ENCODE results near the gene ELL2. TPM values are rescaled to one million over a fixed set of nuclear protein-coding genes. Genes with fewer than 3 reads are reported as not detected.

ELL2 gene
- polyA plus RNA-seq, 3 donors = 3.1 to 8.1 (median 5.8) TPM

DNA sequence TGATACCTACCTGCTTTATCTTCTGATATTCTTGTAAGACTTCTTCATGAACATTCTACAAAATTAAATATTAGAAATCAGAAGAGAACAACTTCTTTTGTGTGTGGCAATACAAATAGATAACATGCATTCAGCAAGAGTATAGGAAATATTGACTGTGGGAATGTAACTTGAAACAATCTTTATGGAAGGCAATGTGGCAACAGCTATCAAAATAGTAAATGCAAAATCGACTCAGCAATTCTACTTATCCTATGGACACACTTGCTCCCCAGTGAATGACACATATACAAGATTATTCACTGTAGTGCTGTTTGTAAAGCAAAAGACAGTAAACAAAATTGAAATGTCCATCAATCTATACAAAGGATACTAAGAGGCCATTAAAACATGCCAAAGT lies 72.6 kb downstream of the ELL2 start:
- no peak overlapping the region for H3K4me3 Mint-ChIP-seq
- H3K9me3 Mint-ChIP-seq = no peaks in the 10 kb centered on the region
- no peak overlapping the region for H3K27ac Mint-ChIP-seq

DNA sequence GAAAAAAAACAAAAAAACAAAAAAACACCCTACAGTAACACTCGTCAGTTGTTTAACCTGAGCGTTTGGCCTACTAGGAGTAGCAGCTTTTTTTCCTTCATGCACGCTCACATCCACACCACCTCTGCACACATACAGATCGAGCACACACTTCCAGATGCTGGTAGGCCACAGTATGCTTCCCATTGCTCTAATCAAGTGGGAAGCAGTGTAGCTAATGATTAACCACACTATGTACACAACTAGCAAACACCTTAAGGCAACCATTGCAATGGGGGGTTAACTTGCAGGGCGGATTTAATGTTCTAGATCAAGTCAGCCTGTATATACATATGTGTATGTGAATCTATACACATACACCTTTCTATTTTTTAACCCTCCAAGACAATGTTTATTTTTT lies 73.7 kb downstream of the ELL2 start:
- Mint-ChIP-seq H3K27me3 (ENCODE audit: low read depth in 3 of 3) (no peaks in the 10 kb centered on the region), H3K4me3 (no peak overlapping the region), H3K36me3 (peaks cover 35% of the 10 kb centered on the region in 2 donors), H3K9me3 (no peaks in the 10 kb centered on the region), H3K4me1 (peaks cover 20% of the 10 kb centered on the region), H3K27ac (no peak overlapping the region)
- H3K4me3 ChIP-seq (replicated peaks in 1 of 3; ENCODE audit: low read depth in 2 of 3, low read length in 3 of 3) = no peak overlapping the region
- peaks cover 10 to 16% of the 10 kb centered on the region in 2 donors for H3K4me1 ChIP-seq (ENCODE audit: control insufficient read depth in 1 of 2, insufficient read depth in 2 of 2, low read length in 2 of 2)
- peaks cover 9 to 31% of the 10 kb centered on the region in 2 donors for H3K36me3 ChIP-seq (replicated peaks in 1 of 2; ENCODE audit: control insufficient read depth in 1 of 2, insufficient read depth in 2 of 2, low read length in 2 of 2)
- H4K20me1 ChIP-seq (ENCODE audit: insufficient read depth, low read length) = no peaks in the 10 kb centered on the region
- intact Hi-C loops (cut with micrococcal nuclease) = no loop called here
- WGBS (ENCODE audit: insufficient coverage) = no CpG with 5 or more reads among the region's 5 CpGs
- no peak overlapping the region for H3K9ac ChIP-seq (ENCODE audit: insufficient read depth, low read length, poor library complexity, severe bottlenecking)
- no peak overlapping the region for H2AFZ ChIP-seq (ENCODE audit: insufficient read depth, low read depth, low read length, poor library complexity, severe bottlenecking)
- H3K79me2 ChIP-seq (ENCODE audit: insufficient read depth, low read length) = no peaks in the 10 kb centered on the region
- no peak overlapping the region for H3K4me2 ChIP-seq (replicated peaks; ENCODE audit: extremely low read depth, low read length, poor library complexity, severe bottlenecking)
- no peaks in the 10 kb centered on the region for H3K9me3 ChIP-seq (replicated peaks in 1 of 2; ENCODE audit: control insufficient read depth in 1 of 2, insufficient read depth in 1 of 2, low read length in 2 of 2)
- H3K27ac ChIP-seq (ENCODE audit: low read depth in 1 of 2, low read length in 2 of 2) = no peak overlapping the region
- DNase-seq = no peak
- TF ChIP-seq, protein P1, sequence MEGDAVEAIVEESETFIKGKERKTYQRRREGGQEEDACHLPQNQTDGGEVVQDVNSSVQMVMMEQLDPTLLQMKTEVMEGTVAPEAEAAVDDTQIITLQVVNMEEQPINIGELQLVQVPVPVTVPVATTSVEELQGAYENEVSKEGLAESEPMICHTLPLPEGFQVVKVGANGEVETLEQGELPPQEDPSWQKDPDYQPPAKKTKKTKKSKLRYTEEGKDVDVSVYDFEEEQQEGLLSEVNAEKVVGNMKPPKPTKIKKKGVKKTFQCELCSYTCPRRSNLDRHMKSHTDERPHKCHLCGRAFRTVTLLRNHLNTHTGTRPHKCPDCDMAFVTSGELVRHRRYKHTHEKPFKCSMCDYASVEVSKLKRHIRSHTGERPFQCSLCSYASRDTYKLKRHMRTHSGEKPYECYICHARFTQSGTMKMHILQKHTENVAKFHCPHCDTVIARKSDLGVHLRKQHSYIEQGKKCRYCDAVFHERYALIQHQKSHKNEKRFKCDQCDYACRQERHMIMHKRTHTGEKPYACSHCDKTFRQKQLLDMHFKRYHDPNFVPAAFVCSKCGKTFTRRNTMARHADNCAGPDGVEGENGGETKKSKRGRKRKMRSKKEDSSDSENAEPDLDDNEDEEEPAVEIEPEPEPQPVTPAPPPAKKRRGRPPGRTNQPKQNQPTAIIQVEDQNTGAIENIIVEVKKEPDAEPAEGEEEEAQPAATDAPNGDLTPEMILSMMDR (IDR thresholded peaks at IDR 0.05) = no peak
- H3K27me3 ChIP-seq (ENCODE audit: control insufficient read depth in 2 of 2, insufficient read depth in 2 of 2, low read length in 2 of 2) = no peaks in the 10 kb centered on the region

More for the DNA sequence above, 72.6 kb downstream of the ELL2 start:
- H3K4me1 Mint-ChIP-seq = peaks cover 12% of the 10 kb centered on the region
- H3K79me2 ChIP-seq (ENCODE audit: insufficient read depth, low read length) = no peaks in the 10 kb centered on the region
- H3K27me3 Mint-ChIP-seq (ENCODE audit: low read depth in 3 of 3) = no peaks in the 10 kb centered on the region
- no peak overlapping the region for H3K9ac ChIP-seq (ENCODE audit: insufficient read depth, low read length, poor library complexity, severe bottlenecking)
- no peak overlapping the region for H3K4me2 ChIP-seq (replicated peaks; ENCODE audit: extremely low read depth, low read length, poor library complexity, severe bottlenecking)
- TF ChIP-seq, protein P1 (IDR thresholded peaks at IDR 0.05) = no peak
- no peak overlapping the region for H3K4me3 ChIP-seq (replicated peaks in 1 of 3; ENCODE audit: low read depth in 2 of 3, low read length in 3 of 3)
- no peak for DNase-seq
- H3K27me3 ChIP-seq (ENCODE audit: control insufficient read depth in 2 of 2, insufficient read depth in 2 of 2, low read length in 2 of 2) = no peaks in the 10 kb centered on the region
- H3K4me1 ChIP-seq (ENCODE audit: control insufficient read depth in 1 of 2, insufficient read depth in 2 of 2, low read length in 2 of 2) = peaks cover 7 to 10% of the 10 kb centered on the region in 2 donors
- no peak overlapping the region for H3K27ac ChIP-seq (ENCODE audit: low read depth in 1 of 2, low read length in 2 of 2)
- no CpG with 5 or more reads among the region's 1 CpG for WGBS (ENCODE audit: insufficient coverage)
- no peaks in the 10 kb centered on the region for H4K20me1 ChIP-seq (ENCODE audit: insufficient read depth, low read length)
- H3K36me3 Mint-ChIP-seq = peaks cover 35 to 39% of the 10 kb centered on the region in 2 donors
- intact Hi-C loops (cut with micrococcal nuclease) = no loop called here
- no peak overlapping the region for H2AFZ ChIP-seq (ENCODE audit: insufficient read depth, low read depth, low read length, poor library complexity, severe bottlenecking)
- peaks cover 13 to 31% of the 10 kb centered on the region in 2 donors for H3K36me3 ChIP-seq (replicated peaks in 1 of 2; ENCODE audit: control insufficient read depth in 1 of 2, insufficient read depth in 2 of 2, low read length in 2 of 2)
- H3K9me3 ChIP-seq (replicated peaks in 1 of 2; ENCODE audit: control insufficient read depth in 1 of 2, insufficient read depth in 1 of 2, low read length in 2 of 2) = no peaks in the 10 kb centered on the region
